Anterior cingulate cortex (tissue), 58 donors: ENCODE results near the gene SGSM1.

ENCODE experiments used
- DNase-seq, 58 donors: peaks; one replicate each; lab custom pipeline; 2025; lab: John Stamatoyannopoulos, UW

The SGSM1 gene

GRCh38 chr22:24834845-24835570, 29.0 kb downstream of the SGSM1 start:
- DNase-seq = peak in 1 of 58 donors; percentile 26

DNA sequence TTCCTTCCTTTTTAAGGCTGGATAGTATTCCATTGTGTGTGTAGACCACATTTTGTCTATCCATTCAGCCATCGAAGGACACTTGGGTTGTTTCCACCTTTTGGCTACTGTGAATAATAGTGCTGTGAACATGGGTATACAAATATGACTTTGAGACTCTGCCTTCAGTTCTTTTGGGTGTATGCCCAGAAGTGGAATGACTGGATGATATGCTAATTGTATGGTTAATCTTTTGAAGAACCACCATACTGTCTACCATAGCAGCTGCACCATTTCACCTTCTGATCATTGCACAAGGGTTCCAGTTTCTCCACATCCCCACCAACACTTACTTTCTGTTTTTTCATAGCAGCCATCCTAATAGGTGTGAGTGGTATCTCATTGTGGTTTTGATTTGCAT, 30.3 kb downstream of the SGSM1 start:
- DNase-seq = no peak

DNA sequence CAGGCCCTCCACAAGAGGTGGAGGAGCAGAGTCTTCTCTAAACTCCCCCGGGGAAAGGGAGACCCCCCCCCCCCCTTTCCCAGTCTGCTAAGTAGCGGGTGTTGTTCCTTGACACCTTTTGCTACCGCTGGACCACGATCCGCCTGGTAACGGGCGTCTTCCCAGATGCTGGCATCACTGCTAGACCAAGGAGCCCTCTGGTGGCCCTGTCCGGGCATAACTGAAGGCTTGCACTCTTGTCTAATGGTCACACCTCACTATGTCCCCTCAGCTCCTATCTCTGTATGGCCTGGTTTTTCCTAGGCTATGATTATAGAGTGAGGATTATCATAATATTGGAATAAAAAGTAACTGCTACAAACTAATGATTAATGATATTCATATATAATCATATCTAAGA, 31.5 kb downstream of the SGSM1 start:
- DNase-seq = peak in 1 of 58 donors; percentile 17

GRCh38 chr22:24841261-24841660, 35.2 kb downstream of the SGSM1 start:
- no peak for DNase-seq

- DNase-seq = no peak
These were observed 37.0 kb downstream of the SGSM1 start for GRCh38 chr22:24843048-24843447.

- DNase-seq = no peak
These were observed 39.3 kb downstream of the SGSM1 start for GRCh38 chr22:24845041-24845898.

GRCh38 chr22:24847490-24847889, 41.5 kb downstream of the SGSM1 start:
- no peak for DNase-seq

GRCh38 chr22:24848559-24849168, 42.7 kb downstream of the SGSM1 start:
- no peak for DNase-seq

GRCh38 chr22:24855794-24856193, 49.8 kb downstream of the SGSM1 start:
- DNase-seq = no peak

- DNase-seq = no peak
These were observed 51.6 kb downstream of the SGSM1 start for GRCh38 chr22:24857576-24857975.

GRCh38 chr22:24859587-24859986, 53.6 kb downstream of the SGSM1 start:
- no peak for DNase-seq

GRCh38 chr22:24865508-24865907, 59.5 kb downstream of the SGSM1 start:
- no peak for DNase-seq

DNA sequence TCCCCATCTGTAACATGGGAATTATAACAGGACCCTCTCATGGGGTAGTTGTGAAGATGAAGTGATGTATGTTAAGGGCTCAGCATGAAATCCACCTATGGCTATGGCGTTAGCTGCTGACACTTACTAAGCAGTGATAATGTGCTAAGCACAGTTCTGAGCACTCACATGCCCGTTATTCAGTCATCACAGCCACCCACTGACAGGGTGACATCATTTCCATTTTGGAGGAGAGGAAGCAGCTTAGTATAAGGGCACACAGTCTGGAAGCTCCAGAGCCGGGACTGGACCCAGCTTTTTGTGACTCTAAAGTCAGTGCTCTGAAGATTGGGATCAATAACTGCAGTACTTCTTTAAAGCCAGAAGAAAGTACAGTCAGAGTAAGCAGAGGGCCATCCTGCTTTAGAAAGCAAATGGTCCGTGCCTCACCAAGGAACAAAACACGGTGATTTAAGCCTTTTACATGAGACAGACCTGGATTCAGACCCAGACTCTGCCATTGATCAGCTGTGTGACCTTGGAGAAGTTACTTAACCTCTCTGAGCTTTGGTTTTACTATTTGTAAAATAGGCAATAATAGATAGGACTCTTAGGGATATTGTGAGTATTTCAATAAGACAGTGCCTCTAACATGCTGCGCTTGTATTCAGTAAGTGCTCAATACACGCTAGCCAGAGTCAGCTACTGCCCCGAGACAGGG, 61.5 kb downstream of the SGSM1 start:
- peak in 1 of 58 donors; percentile 8 for DNase-seq

- no peak for DNase-seq
These were observed 63.0 kb downstream of the SGSM1 start for GRCh38 chr22:24868979-24869378.

- no peak for DNase-seq
These were observed 65.7 kb downstream of the SGSM1 start for GRCh38 chr22:24871611-24872205.

DNA sequence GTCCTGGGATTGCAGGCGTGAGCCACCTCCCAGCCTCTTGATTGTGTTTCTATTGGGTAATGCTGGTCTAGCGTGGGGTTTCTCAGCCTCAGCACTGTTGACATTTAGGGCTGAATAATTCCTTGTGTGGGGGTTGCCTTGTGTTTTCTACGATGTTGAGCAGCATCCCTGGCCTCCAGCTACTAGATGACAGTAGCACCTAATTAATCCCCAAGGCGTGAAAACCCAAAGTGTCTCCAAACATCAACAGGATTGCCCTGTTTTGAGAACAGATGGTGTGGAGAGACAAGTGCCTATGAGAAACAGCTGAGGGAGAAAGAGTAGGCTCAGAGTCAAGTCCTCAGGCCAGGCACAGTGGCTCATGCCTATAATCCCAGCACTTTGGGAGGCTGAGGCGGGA, 67.2 kb downstream of the SGSM1 start:
- no peak for DNase-seq

DNA sequence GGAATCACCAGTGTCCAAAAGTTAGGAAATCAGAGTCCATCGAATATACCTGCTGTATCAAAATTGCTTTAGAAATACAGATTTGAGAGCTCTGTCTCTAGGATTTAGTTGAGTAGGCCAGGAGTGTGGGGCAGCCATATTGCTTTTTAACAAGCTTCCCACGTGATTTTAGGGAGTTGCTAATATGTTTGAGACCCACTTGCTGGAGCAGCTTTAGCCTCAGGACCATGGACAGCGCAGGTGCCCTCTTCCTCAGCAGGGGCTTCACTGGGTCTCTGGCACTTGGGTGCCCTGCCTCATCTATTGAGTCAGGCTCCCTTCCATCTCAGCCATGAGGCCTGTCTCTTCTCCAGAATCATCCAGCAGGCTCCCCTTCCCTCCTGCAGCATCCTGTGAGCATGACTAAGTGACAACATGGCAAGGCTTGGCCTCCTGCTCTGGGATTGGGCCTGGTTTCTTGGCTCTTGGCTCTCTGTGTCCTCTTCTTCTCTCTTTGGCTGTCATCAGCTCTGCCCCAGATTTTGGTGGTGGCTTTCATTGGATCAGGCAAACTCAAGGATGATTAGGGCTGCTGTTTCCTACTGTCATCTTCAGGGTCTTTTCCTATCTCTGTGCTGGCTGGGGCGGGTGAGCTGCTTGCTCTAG, 70.0 kb downstream of the SGSM1 start:
- no peak for DNase-seq

GRCh38 chr22:24876700-24877099, 70.7 kb downstream of the SGSM1 start:
- DNase-seq = no peak

DNA sequence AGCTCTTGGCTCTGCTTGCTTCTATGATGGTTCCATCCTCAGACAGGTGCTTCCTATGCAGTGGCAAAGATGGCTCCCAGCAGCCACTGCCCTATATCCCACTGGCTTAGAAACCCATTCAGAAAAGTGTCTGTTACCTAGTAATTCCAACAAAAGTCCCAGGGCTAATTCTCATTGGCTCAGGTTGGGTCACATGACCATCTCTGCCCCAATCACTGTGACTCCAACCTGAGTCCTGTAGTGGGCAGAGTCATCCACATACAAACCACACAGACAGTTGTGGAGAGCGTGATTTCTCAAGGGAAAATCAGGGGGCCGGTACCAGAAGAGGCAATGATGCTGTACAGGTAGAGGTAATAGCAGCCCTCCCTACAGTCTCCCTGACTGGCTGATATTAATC, 73.0 kb downstream of the SGSM1 start:
- no peak for DNase-seq

DNA sequence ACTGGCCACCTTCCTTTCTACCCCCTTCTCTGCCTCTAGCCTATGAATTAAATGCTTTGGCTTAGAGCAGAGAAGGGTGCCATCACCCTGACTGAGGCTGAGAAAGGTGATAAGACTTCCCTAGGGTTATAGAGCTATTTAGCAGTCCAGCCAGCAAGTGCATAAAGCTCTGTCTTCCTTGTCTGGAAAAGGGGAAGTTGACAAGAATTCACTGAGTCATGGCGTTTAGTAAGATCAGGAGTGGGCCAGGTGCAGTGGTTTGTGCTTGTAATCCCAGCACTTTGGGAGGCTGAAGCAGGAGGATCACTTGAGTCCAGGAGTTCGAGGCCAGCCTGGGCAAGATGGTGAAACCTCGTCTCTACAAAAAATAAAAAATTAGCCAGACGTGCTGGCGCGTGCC, 77.4 kb downstream of the SGSM1 start:
- DNase-seq = no peak
